Measurements from ENCODE around the gene ACAD11. TPM values are rescaled to one million over a fixed set of nuclear protein-coding genes. Genes with fewer than 3 reads are reported as not detected.
"Not testable (repeated sequence)": the region's sequence is repeated elsewhere in the genome, so short reads cannot be mapped to it uniquely, and the experiment has no call there.

Gene ACAD11
- total RNA-seq, 4 donors from 2014 or later = 3.9 to 20.4 (median 7.0) TPM

DNA sequence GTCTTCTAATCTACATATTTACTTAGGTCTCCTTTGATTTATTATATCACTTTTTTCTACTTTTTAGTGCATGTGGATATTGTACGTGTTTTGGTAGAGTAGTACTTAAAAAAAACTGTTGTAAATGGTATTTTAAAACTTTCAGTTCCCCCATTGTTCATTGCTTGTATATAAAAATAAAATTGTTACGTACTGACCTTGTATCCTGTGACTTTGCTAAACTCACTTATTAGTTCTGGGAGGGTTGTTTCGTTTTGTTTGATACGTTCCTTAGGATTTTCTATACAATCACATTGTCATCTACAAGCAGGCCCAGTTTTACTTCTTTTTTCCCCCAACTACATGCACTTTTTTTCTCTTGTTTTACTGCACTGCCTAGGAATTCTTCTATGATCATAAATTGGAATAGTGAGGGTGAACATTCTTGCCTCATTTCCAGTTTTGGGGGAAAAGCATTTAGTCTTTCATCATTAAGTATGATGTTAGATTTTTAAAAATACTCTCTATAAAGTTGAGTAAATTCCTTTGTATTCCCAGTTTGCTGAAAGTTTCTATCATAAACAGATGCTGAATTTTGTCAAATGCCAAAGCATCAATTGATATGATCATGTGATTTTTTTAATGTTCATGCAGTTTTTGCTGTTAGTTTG lies 96.1 kb downstream of the ACAD11 start:
- Histone ChIP-seq H3K27ac (no peak overlapping the region), H3K9me3 (no peaks in the 10 kb centered on the region), H3K27me3 (no peaks in the 10 kb centered on the region), H3K4me1 (no peaks in the 10 kb centered on the region), H3K36me3 (peaks cover 0 to 24% (median 4%) of the 10 kb centered on the region in 3 donors), H3K4me3 (no peak overlapping the region)
- WGBS, 2 donors = 82 to 85% methylated on average over 4 of the region's 4 CpGs
- no peak for TF ChIP-seq POLR2A (IDR thresholded peaks at IDR 0.05)
- TF ChIP-seq, protein P1, sequence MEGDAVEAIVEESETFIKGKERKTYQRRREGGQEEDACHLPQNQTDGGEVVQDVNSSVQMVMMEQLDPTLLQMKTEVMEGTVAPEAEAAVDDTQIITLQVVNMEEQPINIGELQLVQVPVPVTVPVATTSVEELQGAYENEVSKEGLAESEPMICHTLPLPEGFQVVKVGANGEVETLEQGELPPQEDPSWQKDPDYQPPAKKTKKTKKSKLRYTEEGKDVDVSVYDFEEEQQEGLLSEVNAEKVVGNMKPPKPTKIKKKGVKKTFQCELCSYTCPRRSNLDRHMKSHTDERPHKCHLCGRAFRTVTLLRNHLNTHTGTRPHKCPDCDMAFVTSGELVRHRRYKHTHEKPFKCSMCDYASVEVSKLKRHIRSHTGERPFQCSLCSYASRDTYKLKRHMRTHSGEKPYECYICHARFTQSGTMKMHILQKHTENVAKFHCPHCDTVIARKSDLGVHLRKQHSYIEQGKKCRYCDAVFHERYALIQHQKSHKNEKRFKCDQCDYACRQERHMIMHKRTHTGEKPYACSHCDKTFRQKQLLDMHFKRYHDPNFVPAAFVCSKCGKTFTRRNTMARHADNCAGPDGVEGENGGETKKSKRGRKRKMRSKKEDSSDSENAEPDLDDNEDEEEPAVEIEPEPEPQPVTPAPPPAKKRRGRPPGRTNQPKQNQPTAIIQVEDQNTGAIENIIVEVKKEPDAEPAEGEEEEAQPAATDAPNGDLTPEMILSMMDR (IDR thresholded peaks at IDR 0.05) = no peak
- intact Hi-C loops (cut with DNase I) = no loop called here
- no peak for DNase-seq

DNA sequence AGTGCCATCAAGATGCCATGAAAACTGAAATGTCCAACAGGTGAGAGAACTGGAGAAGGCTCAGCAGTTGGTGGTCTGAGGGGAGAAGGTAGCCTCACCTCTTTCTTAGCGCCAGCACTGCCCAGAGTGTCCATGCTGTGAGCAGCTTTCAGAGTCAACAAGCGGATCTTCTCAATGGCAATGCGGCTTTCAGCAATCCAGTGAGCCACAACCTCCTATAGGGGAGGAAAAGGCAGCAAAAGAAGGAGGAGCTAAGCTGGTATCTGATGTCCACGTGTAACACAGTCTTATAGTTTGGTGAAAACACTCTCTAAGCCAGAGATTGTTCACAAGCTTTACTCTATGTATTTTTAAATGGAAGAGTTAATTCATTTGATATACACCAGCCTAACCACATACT lies 98.6 kb downstream of the ACAD11 start:
- WGBS, 2 donors = 85 to 95% methylated on average over 4 of the region's 4 CpGs
- intact Hi-C loops (cut with DNase I) = no loop called here
- no peak for TF ChIP-seq POLR2A (IDR thresholded peaks at IDR 0.05)
- TF ChIP-seq, protein P1 (IDR thresholded peaks at IDR 0.05) = no peak

DNA sequence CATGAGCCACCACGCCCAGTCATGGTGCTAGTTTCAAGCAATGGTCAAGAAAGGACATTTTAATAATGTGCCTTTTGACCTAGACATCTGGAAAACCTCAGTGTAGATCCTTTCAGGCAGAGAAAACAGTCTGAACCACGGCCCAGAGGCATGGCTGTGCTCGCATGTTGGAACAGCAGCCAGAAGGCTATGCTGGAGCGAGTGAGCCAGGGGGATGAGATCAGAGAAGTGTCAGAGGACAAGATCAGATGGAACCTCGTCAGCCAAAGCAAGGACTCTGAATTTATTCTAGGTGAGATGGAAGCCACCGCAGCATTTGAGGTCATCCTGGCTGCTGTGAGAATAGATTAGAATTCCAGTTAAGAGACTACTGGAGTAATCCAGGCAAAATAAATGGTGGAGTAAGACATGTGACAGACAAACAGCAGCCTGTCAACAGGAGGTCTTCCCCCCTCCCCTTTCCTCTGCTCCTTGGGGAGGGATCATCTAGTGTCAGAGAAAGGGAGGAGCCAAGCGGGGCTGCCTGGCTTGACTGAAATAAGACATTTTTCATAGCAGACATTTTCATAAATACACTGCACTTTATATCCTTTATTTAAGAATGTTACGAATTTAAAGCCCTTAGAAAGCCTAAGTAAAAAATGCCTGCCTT lies 103.0 kb downstream of the ACAD11 start:
- Histone ChIP-seq H3K4me1 (peaks cover 0 to 14% (median 3%) of the 10 kb centered on the region in 3 donors), H3K4me3 (no peak overlapping the region), H3K27me3 (no peaks in the 10 kb centered on the region), H3K27ac (no peak overlapping the region), H3K36me3 (peaks cover 0 to 31% (median 4%) of the 10 kb centered on the region in 3 donors), H3K9me3 (no peaks in the 10 kb centered on the region)
- no peak for DNase-seq
- TF ChIP-seq, protein P1 (IDR thresholded peaks at IDR 0.05) = no peak
- TF ChIP-seq POLR2A (IDR thresholded peaks at IDR 0.05) = no peak
- 70 to 78% methylated on average over 7 to 8 of the region's 8 CpGs for WGBS, 2 donors
- intact Hi-C loops (cut with DNase I) = no loop called here

More for the DNA sequence above, 98.6 kb downstream of the ACAD11 start:
- Histone ChIP-seq H3K9me3 (no peaks in the 10 kb centered on the region), H3K27ac (no peak overlapping the region), H3K4me1 (peaks cover 0 to 5% (median 0%) of the 10 kb centered on the region in 3 donors), H3K36me3 (peaks cover 0 to 31% (median 4%) of the 10 kb centered on the region in 3 donors), H3K27me3 (no peaks in the 10 kb centered on the region), H3K4me3 (no peak overlapping the region)
- DNase-seq = no peak

DNA sequence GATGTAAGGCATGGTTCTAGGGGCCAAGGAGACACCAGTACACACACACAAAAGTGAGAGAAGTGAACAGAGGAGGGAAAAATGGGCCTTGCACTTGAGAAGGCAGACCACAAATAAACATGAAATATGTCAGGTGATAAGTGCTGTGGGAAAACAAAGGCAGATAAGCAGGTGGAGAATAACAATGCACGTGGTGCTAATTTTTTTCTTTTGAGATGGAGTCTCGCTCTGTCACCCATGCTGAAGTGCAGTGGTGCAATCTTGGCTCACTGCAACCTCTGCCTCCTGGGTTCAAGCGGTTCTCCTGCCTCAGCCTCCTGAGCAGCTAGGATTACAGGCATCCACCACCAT lies 103.6 kb downstream of the ACAD11 start:
- H3K36me3 ChIP-seq = peaks cover 0 to 27% (median 4%) of the 10 kb centered on the region in 3 donors
- intact Hi-C loops (cut with DNase I); H3K27me3 ChIP-seq; H3K9me3 ChIP-seq; H3K27ac ChIP-seq; DNase-seq; H3K4me3 ChIP-seq: not testable (repeated sequence)
- peaks cover 0 to 14% (median 3%) of the 10 kb centered on the region in 3 donors for H3K4me1 ChIP-seq
- 86 to 87% methylated on average over 3 of the region's 3 CpGs for WGBS, 2 donors

DNA sequence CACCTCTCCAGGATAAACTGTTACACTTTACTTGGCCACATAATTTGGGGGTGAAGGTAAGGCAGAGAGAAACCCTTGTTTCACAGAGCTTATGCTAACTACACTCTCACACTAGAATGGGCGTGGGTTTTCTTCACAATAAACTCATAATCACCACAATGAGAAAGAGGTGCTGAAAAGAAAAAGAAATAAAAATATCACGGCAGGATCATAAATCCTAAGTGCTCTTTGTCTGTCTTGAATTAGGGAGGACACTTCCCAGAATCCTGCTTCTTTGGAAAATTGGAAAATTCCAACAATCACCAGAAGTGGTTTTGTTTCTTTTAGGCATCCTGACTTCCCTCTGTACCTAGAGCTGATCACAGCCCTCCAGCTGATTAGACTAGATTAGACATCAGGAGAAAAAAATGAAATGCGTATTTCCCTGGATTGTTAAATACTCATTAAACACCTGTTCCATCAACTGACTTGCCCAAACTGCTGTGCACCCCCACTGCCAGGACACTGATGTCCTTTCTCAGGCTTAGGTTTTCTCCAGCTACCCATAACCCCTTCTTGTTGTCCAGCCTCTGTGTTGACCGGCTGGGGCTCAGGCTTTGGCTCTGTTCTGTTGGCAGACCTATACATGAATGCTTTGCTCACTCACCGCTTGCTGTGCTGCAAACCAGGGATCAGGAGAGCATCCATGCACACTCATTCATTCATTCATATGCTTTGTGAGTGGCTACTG lies 104.1 kb downstream of the ACAD11 start:
- intact Hi-C loops (cut with DNase I) = no loop called here
- no peak overlapping the region for H3K4me3 ChIP-seq
- H3K27me3 ChIP-seq = no peaks in the 10 kb centered on the region
- DNase-seq = no peak
- H3K27ac ChIP-seq = no peak overlapping the region
- H3K36me3 ChIP-seq = peaks cover 0 to 22% (median 4%) of the 10 kb centered on the region in 3 donors
- H3K9me3 ChIP-seq = no peaks in the 10 kb centered on the region
- 79 to 80% methylated on average over 4 to 5 of the region's 5 CpGs for WGBS, 2 donors
- TF ChIP-seq POLR2A (IDR thresholded peaks at IDR 0.05) = no peak
- TF ChIP-seq, protein P1 (IDR thresholded peaks at IDR 0.05) = no peak
- peaks cover 0 to 16% (median 6%) of the 10 kb centered on the region in 3 donors for H3K4me1 ChIP-seq
